GM12878 (cell line): Measurements from ENCODE around the gene METAP1D. TPM values are rescaled to one million over a fixed set of nuclear protein-coding genes. Genes with fewer than 3 reads are reported as not detected.

ENCODE experiments used
- ATAC-seq: fragments of 200-7000 bp; cut with Tn5 transposase; 3 replicates; pipeline ENCODE4 v1.9.1; 2020; ENCODE audit warnings: mild to moderate bottlenecking, moderate library complexity
- BruUV-seq: library from RNA; stranded (reverse); fragments of 400-500 nt; replicated peaks from 2 replicates; lab custom pipeline; 2021; lab: Mats Ljungman, UMichigan
- CTCF ChIA-PET: fragments of 300-600 bp; sonication (Branson Sonifier 250); formaldehyde crosslinking; extraction: SDS; loops from one replicate; lab custom pipeline; 2021; ENCODE audit warnings: inconsistent platforms; lab: Yijun Ruan, JAX
- POLR2A ChIA-PET: fragments of 350-600 bp; formaldehyde crosslinking; extraction: SDS; loops from one replicate; lab custom pipeline; 2021; ENCODE audit warnings: inconsistent platforms; lab: Charles Lee
- RAD21 ChIA-PET: fragments of 300-600 bp; sonication (Branson Sonifier 250); formaldehyde crosslinking; loops from one replicate; lab custom pipeline; 2023; ENCODE audit warnings: antibody characterized with exemption; ENCODE audit not compliant: unreplicated experiment; lab: Charles Lee
- SMC1A ChIA-PET: fragments of 300-600 bp; sonication (Branson Sonifier 250); formaldehyde crosslinking; loops from one replicate; lab custom pipeline; 2023; ENCODE audit not compliant: unreplicated experiment, uncharacterized antibody; lab: Charles Lee
- DNase-seq: peaks from one replicate; pipeline ENCODE4 v3.0.0-alpha.2; 2011; ENCODE audit warnings: low read depth, low spot score
- FAIRE-seq: peaks from 3 replicates; lab custom pipeline; 2011; peaks lifted over from hg19 to GRCh38; lab: Jason Lieb, UNC
- H2AFZ ChIP-seq: 2 replicates; pipeline ENCODE4 v1.6.0; 2011; ENCODE audit warnings: low read depth, low read length, control low read depth; ENCODE audit not compliant: control insufficient read depth
- H3K27ac ChIP-seq: 2 replicates; pipeline ENCODE4 v1.5.1; 2011; ENCODE audit warnings: control low read depth; ENCODE audit not compliant: control insufficient read depth, insufficient read depth
- H3K27me3 ChIP-seq, 2 experiments: replicated peaks in 1 of 2; 2 replicates each; pipeline versions ENCODE4 v1.6.0 to v1.6.1; 2011; ENCODE audit warnings: low read length in 1 of 2; ENCODE audit not compliant: control insufficient read depth in 2 of 2, insufficient read depth in 2 of 2
- H3K36me3 ChIP-seq, 2 experiments: 2 replicates each; pipeline ENCODE4 v1.5.1; 2011; ENCODE audit warnings: low read length in 1 of 2; ENCODE audit not compliant: control insufficient read depth in 2 of 2, insufficient read depth in 2 of 2
- H3K4me1 ChIP-seq: 2 replicates; pipeline ENCODE4 v1.6.1; 2011; ENCODE audit warnings: mild to moderate bottlenecking, low read length, moderate library complexity, mixed read lengths; ENCODE audit not compliant: control insufficient read depth, insufficient read depth
- H3K4me2 ChIP-seq: 2 replicates; pipeline ENCODE4 v1.6.0; 2011; ENCODE audit warnings: control low read depth; ENCODE audit not compliant: control insufficient read depth, insufficient read depth
- H3K4me3 ChIP-seq: fragments of 200-600 bp; sonication (generic); 2 replicates; pipeline ENCODE4 v1.5.1; 2016
- H3K79me2 ChIP-seq: 2 replicates; pipeline ENCODE4 v1.6.0; 2011; ENCODE audit warnings: low read length; ENCODE audit not compliant: control insufficient read depth, insufficient read depth
- H3K9ac ChIP-seq: 2 replicates; pipeline ENCODE4 v1.8.0; 2011; ENCODE audit warnings: low read length, control low read depth, mixed read lengths; ENCODE audit not compliant: control insufficient read depth, insufficient read depth
- H3K9me3 ChIP-seq: replicated peaks from 3 replicates; pipeline ENCODE4 v1.5.1; 2011; ENCODE audit warnings: mild to moderate bottlenecking, low read length; ENCODE audit not compliant: control insufficient read depth, insufficient read depth
- H4K20me1 ChIP-seq: 2 replicates; pipeline ENCODE4 v1.6.0; 2011; ENCODE audit not compliant: control insufficient read depth, insufficient read depth
- ASH2L ChIP-seq: fragments of 300-600, 200-600 bp; sonication (generic); IDR thresholded peaks from 2 replicates; pipeline ENCODE4 v1.6.1; 2017; ENCODE audit warnings: low read depth, mild to moderate bottlenecking, borderline replicate concordance
- BACH1 ChIP-seq: fragments of 450-650 bp; IDR thresholded peaks from 2 replicates; pipeline ENCODE4 v1.6.1; 2017; ENCODE audit warnings: mild to moderate bottlenecking, borderline replicate concordance
- EGR1 ChIP-seq, 2 experiments: IDR thresholded peaks; 1 replicate in 1 of 2; 2 replicates in 1 of 2; pipeline ENCODE4 v1.6.1; 2011 to 2012; ENCODE audit warnings: low read depth in 2 of 2, low read length in 2 of 2, borderline replicate concordance in 1 of 2, mild to moderate bottlenecking in 1 of 2, moderate library complexity in 1 of 2
- HDAC6 ChIP-seq: fragments of 200-600 bp; sonication (generic); IDR thresholded peaks from one replicate; pipeline ENCODE4 v1.8.0; 2017; ENCODE audit warnings: antibody characterized with exemption; ENCODE audit not compliant: unreplicated experiment
- MTA2 ChIP-seq: fragments of 450-650 bp; IDR thresholded peaks from 2 replicates; pipeline ENCODE4 v1.6.1; 2016; ENCODE audit warnings: low read depth, mild to moderate bottlenecking, moderate library complexity
- PML ChIP-seq: IDR thresholded peaks from 2 replicates; pipeline ENCODE4 v1.6.1; 2012; ENCODE audit warnings: low read length, inconsistent platforms
- RELA ChIP-seq: fragments of 450-650 bp; IDR thresholded peaks from 2 replicates; pipeline ENCODE4 v1.8.0; 2014; ENCODE audit warnings: borderline replicate concordance; ENCODE audit not compliant: partially characterized antibody
- SIX5 ChIP-seq: IDR thresholded peaks from 2 replicates; pipeline ENCODE4 v1.6.1; 2011; ENCODE audit warnings: mild to moderate bottlenecking, low read depth, low read length, moderate library complexity; ENCODE audit not compliant: severe bottlenecking
- SP1 ChIP-seq: IDR thresholded peaks from one replicate; pipeline ENCODE4 v1.6.1; 2011; ENCODE audit warnings: low read depth, low read length
- TBL1XR1 ChIP-seq: IDR thresholded peaks from 2 replicates; pipeline ENCODE4 v1.6.1; 2012; ENCODE audit warnings: low read depth, low read length, improper control_type of control experiment
- YY1 ChIP-seq: IDR thresholded peaks from 2 replicates; pipeline ENCODE4 v1.6.1; 2011; ENCODE audit warnings: low read depth, mild to moderate bottlenecking, low read length
- ZNF274 ChIP-seq: IDR thresholded peaks from one replicate; pipeline ENCODE4 v1.8.0; 2011; ENCODE audit not compliant: insufficient read length, insufficient read depth
- ZNF687 ChIP-seq: fragments of 450-650 bp; IDR thresholded peaks from 2 replicates; pipeline ENCODE4 v1.6.1; 2017; ENCODE audit warnings: mild to moderate bottlenecking, moderate library complexity
- ZSCAN29 ChIP-seq: fragments of 450-650 bp; IDR thresholded peaks from 2 replicates; pipeline ENCODE4 v1.6.1; 2017; ENCODE audit warnings: mild to moderate bottlenecking, moderate library complexity
- WGBS: methylation state at CpG from one replicate; pipeline ENCODE4 v1.1.6; 2016; ENCODE audit warnings: low lambda C conversion rate; ENCODE audit not compliant: insufficient replicate concordance, insufficient coverage; ENCODE audit errors: missing lambda C conversion rate; 5-methylcytosine and 5-hydroxymethylcytosine counted together
- in situ Hi-C: fragments of 300-500 bp; cut with MboI; formaldehyde crosslinking; loops from 9 replicates; pipeline ENCODE4 v1.14.3; 2018; ENCODE audit warnings: mixed read lengths
- intact Hi-C: fragments of 100-400 bp; cut with micrococcal nuclease; formaldehyde crosslinking; loops from one replicate; pipeline ENCODE4 v1.14.2; 2022; ENCODE audit not compliant: unreplicated experiment
- polyA plus RNA-seq, 11 experiments: library from polyadenylated mRNA; depleted of rRNA in 4 of 11; unstranded in 6 of 11; stranded (reverse) in 5 of 11; fragments of >200 nt; fragmentation: Nextera tagmentation in 4 of 11; fragmentation: Illumina TruSeq in 1 of 11; extraction: Ambion mirVana in 4 of 11; extraction: Trizol in 1 of 11; gene quantifications; 1 replicate in 1 of 11; 2 replicates in 10 of 11; pipeline versions ENCODE4 v1.2.1 to v1.2.3, GENCODE V29; 2011 to 2016; ENCODE audit warnings: inconsistent platforms in 2 of 11, missing spikeins in 2 of 11, low read depth in 1 of 11
- total RNA-seq, 4 experiments: library from RNA; depleted of rRNA in 3 of 4; stranded (reverse); fragments of >200 nt in 3 of 4; fragmentation: Illumina TruSeq in 1 of 4; extraction: Trizol in 1 of 4; gene quantifications; 2 replicates each; pipeline versions ENCODE4 v1.2.1 to v1.2.3, GENCODE V29; 2013 to 2021

The METAP1D gene
- total and polyA plus RNA-seq, 10 of the 15 experiments (the other 5 are each of a cell fraction or from before 2014, with no cell fraction given), result 4.5 to 12.1 (median 7.8) TPM

DNA sequence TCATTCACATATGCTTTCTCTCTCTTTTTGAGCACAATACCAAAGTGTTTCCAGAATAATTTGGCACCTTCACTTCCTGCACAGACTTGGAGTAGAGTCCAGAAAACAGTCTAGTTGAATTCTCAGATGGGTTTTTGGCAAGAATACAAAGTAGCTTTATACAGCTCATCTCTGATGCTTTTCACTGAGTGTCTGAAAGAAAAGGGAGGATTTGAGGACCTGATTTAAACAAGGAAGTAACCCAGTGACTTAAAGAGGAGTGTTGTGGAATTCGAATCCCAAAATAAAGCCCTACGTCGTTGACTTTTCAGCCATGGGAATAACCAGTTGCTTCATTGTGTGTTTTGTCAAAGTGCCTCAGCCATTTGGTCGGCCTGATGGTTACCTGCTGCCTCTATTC is 31.8 kb downstream of the METAP1D start:
- Histone ChIP-seq H3K4me3 (no peak overlapping the region), H3K9me3 (no peaks in the 10 kb centered on the region), H3K27me3 (no peaks in the 10 kb centered on the region), H3K79me2 (no peaks in the 10 kb centered on the region), H3K36me3 (no peaks in the 10 kb centered on the region), H3K4me1 (no peaks in the 10 kb centered on the region), H4K20me1 (no peaks in the 10 kb centered on the region), H3K27ac (no peak overlapping the region), H3K9ac (no peak overlapping the region), H2AFZ (no peak overlapping the region), H3K4me2 (no peak overlapping the region)
- DNase-seq (no peak), ATAC-seq (no peak), FAIRE-seq (no peak)
- no TSS peak for BruUV-seq
- ChIA-PET CTCF (interaction anchor here (0.6 kb wide), 1 partner anchor 26 kb away, joined by 5 read pairs; no protein-coding TSS in a partner anchor), POLR2A (no interaction called here), SMC1A (no interaction called here), RAD21 (no interaction called here)
- intact Hi-C loops (no loop called here), in situ Hi-C loops (no loop called here)
- WGBS, result 85% methylated on average over 4 of the region's 4 CpGs
- TF ChIP-seq SIX5 (no peak), EGR1 (IDR thresholded peaks at IDR 0.05; ENCODE audit: borderline replicate concordance in 1 of 2, low read depth in 2 of 2, low read length in 2 of 2) (no peak), ZSCAN29 (no peak), TBL1XR1 (no peak), ZNF274 (no peak)

DNA sequence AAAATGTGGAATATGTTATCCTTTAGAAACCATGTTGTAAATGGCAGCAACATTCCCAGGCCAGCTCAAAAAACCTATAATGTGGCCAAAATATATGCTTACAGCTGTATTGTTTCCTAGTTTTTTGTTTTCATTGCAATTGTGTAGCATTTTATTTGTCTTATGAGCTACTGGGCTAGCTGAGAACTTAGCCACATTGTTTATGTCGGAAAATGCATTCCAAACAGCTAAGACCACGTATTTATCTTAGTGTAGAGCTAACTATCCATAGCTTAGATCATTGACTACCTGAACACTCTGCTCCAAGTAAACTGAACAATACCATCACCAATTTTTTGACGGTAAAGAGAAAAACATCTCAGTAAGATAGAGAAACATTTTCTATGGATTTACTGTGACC is 38.4 kb downstream of the METAP1D start:
- ATAC-seq (no peak), FAIRE-seq (no peak), DNase-seq (no peak)
- Histone ChIP-seq H3K36me3 (no peaks in the 10 kb centered on the region), H3K4me2 (no peak overlapping the region), H2AFZ (no peak overlapping the region), H3K79me2 (no peaks in the 10 kb centered on the region), H3K4me3 (no peak overlapping the region), H3K9me3 (no peaks in the 10 kb centered on the region), H3K27me3 (no peaks in the 10 kb centered on the region), H3K27ac (no peak overlapping the region), H3K9ac (no peak overlapping the region), H3K4me1 (no peaks in the 10 kb centered on the region), H4K20me1 (no peaks in the 10 kb centered on the region)
- CTCF ChIA-PET, result interaction anchor here (1.1 to 1.5 kb wide), 7 partner anchors 12 to 424 kb away, joined by 3 to 6 read pairs (median 4); no protein-coding TSS in a partner anchor
- in situ Hi-C loops (no loop called here), intact Hi-C loops (no loop called here)
- SMC1A ChIA-PET, result interaction anchor here (0.6 to 1.7 kb wide), 6 partner anchors 9 to 139 kb away, joined by 3 to 8 read pairs (median 4); no protein-coding TSS in a partner anchor
- WGBS, result 85% methylated on average over 3 of the region's 3 CpGs
- no TSS peak for BruUV-seq
- RAD21 ChIA-PET, result no interaction called here
- POLR2A ChIA-PET, result interaction anchor here (0.6 kb wide), 1 partner anchor 664 kb away, joined by 5 read pairs; no protein-coding TSS in a partner anchor
- TF ChIP-seq RELA, result no peak
- no peak for TF ChIP-seq BACH1
- no peak for TF ChIP-seq ZNF687
- TF ChIP-seq YY1, result no peak
- TF ChIP-seq SP1, result no peak
- TF ChIP-seq ASH2L, result no peak
- no peak for TF ChIP-seq HDAC6
- TF ChIP-seq PML, result no peak
- TF ChIP-seq MTA2, result no peak
